ENCODE measurements around the gene NPVF.
A peak's percentile ranks its signal among the peaks of the same experiment; 100 is the strongest.

NPVF gene

DNA sequence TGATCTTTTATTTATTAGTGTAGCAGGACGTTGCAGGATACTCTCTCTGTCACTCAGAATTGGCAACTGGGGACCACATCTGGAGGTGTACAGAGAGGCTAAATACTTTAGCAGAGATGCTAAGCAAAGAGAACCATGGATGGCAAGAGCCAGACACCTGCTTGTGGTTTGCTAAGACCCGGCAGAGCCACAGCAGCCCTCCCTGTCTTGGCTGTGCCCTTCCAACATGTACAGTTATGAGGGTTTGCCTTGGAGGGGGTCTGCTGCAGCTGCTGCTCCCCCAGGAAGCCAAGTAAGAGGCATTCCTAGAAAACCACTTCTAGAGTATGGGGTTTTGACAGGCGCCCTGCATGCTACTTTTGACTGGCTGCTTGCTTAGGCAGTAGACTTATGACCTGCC is 5.1 kb downstream of the NPVF start:
- no peak for DNase-seq

DNA sequence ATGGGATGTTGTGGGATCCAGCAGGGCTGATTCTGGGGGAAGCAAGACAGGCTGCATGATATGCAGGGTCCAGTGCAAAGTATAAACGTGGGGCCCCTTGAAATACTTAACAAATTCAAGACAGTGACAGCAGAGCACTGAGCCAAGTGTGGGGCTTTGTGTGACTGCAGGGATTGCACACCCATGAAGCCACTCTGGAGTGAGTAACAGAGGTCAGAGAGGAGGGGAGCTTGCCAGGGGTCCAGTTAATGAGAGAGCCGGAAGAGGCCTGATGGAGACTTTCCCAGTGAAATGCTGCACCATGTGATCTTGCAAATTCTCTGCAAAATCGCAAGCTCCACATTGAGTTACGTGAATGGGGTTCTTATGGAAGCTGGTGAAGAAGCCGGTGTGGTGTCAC is 5.6 kb downstream of the NPVF start:
- DNase-seq: no peak

DNA sequence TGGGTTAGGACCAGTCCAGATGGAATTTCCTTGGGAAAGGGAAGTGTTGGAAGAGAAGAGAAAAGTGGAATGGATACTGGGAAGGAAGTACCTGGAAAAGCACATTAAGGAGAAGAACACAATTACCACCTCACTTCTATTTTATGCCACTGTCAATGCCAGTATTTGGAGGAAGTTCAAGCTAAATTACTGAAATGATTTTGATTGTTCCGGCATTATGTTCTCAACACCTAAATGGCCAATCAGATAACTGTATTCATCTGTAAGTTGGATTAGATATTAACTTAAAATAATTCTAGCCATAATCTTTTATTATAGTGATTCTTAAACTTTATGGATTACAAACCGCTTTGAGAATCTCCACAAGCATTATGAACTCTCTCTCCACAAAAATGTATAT is 7.3 kb downstream of the NPVF start:
- no peak for DNase-seq

DNA sequence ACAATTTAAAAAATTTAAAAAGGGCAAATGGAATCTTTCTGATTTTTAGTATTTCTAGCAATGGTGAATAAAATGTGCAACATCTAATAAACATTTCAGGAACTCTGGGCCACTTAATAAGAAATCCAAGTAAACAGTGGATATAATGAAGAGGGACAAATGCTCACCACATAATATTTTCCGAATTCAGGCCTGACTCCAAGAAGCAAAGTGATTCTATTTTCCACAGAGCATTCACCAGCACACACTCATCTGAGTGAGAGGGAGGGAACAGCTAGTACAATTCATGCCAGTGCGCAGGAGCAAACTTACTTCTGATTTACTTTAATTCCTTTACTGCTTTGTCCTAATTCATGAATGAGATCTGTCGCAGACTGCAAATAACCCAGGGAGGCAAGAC is 10.1 kb downstream of the NPVF start:
- no peak for DNase-seq

DNA sequence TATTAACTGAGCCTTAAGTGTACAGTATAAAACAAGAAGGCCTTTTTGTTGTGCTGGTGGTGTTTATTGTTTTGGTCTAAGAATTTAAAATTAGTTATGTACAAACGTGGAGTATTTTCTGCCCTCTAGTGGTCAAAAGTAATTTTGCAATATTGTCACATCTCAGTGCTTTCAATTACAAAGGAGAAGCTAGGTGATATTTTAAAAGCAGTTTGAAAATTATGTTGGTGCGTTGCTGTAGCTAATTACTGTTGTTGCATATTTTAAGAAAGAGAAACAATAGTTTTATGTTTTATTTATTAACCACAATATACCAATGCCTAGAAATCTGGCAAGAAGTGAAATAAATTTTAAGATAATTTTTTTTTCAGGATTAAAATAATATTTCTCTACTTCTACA is 11.4 kb downstream of the NPVF start:
- DNase-seq: peak; percentile 39 to 79

DNA sequence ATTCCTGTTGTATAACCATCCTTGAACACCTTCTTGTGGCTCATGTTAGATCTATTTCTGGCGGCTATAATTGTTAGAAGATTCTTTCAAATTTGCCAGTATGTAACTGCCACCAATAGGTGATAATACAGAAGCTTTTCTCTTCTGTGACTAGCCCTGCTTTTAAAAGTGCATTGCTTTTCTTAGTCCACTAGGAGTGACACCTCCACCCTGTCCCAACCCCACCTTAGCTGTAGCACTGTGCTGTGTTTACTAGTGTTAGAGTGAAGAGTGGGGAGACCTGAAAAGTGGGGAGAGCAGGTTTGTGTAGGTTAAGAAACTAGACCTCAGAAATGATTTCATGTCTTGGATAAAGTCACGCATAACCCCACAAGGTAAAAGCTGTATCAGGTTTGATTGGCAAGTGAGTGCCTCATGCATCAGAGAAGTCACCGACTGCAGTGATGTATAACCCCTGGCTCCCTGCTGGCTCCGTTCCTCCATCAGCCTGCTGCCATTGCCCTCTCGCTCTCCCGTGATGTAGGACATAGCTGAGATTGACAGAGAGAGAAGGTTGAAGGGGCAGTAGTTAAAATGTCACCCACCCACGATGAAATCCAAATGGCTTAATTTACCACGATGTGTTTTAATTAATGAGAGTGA is 12.5 kb downstream of the NPVF start:
- no peak for DNase-seq

DNA sequence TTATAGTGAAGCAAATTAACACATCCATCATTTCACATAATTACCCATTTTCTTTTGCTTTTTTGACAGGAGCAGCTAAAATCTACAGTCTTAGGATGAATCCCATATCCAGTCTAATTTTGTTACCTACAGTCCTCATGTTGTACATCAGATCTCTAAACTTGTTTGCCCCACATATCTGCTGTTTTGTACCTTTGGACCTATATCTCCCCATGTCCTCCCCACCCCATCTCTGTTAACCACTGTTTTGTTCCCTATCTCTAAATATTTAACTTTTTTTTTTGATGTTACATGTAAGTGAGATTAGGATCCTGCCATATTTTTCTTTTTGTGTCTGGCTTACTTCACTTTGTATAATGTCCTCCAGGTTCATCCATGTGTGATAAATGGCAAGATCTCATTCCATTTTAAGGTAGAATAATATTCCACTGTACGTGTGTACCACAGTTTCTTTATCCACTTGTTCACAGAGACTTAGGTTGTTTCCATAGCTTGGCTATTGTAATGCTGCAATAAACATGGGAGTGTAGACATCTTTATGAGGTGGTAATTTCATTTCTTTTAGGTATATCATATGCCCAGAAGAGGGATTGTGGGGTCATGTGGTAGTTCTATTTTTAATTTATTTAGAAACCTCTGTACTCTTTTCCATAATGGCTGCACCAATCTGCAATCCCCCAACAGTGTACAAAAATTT is 19.6 kb downstream of the NPVF start:
- DNase-seq: no peak

DNA sequence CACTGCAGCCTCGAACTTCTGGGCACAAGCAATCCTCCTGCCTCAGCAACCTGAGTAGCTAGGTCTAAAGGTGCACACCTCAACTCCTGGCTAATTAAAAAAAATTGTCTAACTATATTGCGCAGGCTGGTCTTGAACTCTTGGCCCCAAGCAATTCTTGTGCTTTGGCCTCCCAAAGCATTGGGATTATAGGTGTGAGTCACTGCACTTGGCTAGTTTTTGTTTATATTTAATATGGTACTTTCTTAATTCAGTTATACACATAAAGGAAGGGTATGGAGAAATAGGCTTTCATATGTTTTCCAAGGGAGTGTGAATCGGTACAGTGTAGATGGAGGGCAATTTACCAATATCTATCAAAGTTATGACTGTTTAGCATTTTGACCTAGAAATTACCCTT is 20.4 kb downstream of the NPVF start:
- no peak for DNase-seq

DNA sequence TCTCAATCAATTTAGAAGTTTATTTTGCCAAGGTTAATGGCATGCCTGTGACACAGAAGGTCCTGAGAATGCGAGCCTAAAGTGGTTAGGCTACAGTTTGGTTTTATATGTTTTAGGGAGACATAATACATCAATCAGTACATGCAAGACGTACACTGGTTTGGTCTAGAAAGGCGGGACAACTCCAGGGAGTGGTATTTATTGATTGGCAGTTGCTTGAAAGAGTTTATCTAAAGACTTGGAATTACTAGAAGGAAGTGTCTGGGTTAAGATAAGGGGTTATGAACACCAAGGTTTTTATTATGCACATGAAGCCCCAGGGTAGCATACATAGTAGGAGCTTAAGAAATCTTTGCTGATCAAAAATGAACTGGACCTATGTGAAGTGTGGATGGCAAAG is 21.5 kb downstream of the NPVF start:
- DNase-seq: no peak

DNA sequence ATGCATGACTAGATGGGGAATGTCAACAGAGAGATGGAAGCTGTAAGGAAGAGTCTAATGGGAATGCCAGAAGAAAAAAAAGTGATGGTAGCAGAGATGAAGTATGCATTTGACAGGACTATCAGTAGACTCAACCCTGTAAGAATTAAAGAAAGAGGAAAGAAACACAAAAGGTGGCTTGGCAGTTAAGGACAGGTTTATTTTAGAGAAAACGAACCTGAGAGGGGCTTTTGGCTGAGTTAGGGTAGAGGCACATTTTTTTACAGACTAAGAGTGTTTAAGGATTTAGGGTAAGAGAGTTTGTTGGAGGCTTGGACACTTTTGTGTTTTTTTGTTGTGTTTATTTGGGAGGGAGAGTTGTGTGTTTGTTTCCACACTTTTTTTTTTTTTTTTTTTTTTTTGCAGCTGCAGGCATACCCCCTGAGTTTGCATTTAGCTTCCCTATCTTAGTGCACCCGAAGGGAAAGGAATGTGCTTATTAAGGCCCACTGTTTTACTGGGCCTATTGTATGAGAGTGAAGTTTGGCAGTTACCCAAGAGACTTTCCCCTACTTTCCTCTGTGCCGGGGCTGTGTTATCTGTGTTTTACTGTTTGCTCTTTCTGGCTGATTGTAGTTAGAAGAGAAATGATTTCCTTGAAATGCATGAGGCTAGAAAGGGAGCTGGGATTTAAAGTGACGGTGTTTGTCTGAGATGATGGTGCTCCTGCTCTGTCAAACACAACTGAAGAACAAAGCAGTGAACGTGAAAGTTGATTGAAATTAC is 32.0 kb downstream of the NPVF start:
- DNase-seq: no peak

DNA sequence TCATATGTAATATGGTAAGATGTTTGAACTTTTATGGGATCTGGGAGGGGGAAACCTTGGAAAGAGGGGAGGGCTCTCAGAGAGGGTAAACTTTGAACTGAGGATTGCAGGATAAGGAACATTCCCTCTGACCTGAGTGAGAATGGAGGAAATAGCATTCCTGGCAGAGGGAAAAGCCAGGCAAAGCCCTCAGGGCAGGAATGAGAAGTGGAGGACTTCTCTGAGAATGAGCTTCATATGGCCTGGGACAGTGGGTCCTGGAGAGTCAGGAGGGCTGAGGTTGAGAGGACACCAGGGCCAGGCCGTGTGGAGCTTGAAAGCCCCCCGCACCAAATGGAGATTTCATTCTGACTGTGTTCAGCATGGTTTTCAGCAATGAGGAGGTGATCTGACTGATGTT is 34.2 kb downstream of the NPVF start:
- no peak for DNase-seq

DNA sequence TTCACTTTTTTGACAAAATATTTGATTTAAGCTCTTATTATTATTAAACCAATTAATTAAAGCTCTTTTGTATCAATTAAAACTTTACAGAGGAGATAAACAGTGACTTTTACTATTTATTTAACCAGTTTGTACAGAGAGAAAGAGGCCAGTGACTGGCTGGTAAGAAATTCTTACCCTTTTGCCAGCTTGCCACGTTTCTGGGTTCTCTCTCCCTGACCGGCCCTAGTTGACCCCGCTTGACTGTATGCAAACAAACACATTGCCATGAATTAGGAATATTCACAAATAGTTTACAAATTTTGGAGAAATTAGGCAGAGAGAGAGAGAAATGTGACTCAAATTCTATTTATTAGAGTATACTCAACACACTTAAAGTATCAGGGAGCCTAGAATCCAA is 36.2 kb downstream of the NPVF start:
- no peak for DNase-seq

DNA sequence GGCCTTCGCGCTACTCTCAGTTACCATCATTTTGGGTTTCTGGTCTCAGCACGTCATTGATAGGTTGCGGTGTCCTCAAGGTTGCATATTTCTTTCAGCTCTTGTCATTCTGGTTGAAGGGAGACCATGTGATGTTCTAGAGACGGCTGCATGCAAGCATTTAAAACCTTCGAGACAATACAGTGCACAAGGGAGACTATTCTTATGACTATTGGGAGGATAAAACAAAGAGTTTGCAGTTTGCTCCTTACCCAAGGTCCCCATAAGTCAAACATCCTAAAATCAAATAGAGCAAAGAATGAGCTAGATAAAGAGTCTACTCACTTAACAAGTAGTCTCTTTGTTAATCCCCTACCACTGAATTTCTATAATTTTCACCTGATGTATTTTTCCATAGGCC is 39.1 kb downstream of the NPVF start:
- no peak for DNase-seq

DNA sequence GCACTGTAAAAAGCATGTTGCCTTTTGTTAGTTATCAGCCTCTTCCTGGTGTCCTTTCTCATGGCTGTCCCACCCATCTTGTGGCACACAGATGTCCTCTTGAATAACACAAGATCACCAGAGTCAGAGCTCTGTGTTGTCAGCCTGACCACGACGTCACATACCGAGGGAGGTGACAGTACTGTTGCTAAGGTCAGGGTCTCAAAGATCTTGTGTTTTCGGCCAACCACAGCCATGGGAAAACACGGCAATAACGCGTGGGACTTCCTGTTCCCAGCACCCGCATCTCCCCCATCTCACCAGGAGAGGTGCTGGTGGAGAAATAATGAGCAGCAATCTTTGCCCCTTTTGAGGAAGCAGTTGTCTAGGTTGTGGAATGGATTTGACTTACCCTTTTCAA is 40.4 kb downstream of the NPVF start:
- no peak for DNase-seq

DNA sequence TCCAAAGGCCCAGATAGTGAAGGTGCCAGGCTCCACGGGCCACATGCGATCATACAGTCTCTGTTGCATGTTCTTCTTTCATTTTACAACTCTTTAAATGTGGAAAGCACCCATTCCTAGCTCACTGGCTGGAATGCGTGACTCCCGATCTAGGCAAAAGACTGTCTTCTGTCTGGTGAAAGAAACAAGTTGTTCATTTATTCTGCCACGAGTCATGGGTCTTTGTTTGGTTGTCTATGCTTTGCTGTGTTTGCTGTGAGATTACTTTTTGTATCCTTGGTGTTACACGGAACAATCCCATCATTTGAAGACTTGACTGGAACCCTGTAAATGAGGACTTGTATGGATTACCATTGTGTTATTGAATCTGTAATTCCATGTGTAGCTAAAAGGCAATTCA is 41.9 kb downstream of the NPVF start:
- DNase-seq: no peak

DNA sequence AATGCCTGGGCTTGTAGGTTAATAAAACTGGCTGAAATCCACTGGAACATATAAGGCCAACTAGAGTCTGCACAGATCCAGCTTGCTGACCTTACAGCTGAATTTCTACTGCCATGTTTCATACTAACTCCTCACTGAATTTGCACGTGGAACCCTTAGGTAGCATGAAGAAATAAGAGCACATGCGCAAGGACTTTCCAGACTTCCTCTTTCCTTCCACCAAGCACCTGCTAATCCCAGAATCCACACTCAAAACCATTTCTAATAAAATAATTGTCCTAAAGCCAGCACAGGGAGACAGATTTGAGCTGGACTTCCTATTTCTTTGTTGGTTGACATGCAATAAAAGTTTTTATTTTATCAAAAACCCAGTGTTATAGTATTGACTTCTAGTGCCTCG is 46.8 kb downstream of the NPVF start:
- DNase-seq: no peak

DNA sequence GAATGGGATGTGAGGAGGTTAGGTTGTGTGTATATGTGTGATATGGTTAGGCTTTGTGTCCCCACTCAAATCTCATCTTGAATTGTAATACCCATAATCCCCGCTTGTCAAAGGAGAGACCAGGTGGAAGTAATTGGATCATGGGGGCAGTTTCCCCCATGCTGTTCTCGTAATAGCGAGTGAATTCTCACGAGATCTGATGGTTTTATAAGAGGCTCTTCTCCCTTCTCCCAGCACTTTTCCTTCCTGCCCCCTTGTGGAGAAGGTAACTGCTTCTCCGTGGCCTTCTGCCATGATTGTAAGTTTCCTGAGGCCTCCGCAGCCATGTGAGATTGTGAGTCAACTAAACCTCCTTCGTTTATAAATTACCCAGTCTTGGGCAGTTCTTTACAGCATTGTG is 47.3 kb downstream of the NPVF start:
- DNase-seq: no peak

DNA sequence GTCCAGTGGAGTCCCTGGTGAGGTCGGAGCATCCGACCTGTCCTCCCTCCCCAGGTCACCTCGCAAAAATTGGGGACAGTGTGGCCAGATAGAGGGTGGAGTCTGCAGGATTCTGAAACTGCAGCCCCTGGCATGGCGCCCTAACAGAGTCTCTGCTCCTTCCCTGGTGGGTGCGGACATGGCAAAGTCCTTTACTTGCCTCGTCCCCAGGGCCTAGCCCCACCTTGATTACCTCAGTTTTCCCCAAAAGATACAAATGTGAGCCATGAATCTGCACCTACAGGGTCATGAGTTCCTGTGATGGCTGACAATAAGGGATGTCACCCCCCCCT is 47.7 kb downstream of the NPVF start:
- no peak for DNase-seq

DNA sequence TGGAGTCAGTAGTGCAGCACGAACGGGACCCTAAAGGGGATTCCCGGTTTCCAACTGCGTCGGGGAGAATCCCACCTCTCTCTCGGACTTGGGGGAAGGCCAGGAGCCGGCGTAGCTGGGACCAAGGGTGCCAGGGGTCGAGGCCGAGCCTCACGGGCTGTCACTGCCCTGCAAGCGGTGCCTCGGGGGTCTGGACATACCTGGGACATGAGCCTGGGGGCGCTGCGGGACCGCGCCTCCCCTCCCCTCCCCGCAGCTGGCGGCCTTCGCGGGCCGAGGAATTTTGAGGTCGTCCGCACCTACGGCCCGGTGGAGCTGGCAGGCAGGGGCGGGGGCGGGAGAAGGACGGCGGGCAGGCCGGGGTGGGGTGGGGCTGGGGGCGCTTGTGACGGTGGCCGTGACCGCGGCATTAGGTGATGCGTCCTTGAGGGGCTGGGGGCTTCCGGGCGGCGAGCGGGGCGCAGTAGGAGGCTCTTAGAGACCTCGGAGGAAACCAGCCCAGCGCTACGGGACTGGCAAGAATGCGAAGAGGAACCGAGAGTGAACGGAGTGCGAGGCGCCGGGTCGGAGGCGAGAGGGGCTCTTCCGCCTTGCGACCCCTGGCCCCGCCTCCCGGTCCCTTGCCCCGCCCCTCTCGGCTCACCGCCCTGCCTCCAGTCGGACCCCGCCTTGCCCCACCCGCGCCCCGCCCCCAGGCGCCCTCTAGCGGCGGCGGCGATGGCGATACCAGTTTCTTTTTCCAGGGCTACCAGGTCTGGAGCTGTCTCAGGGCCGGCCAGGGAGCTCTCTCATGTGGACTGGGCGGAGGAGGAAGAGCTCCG is 48.3 kb downstream of the NPVF start:
- peak; percentile 66 to 91 for DNase-seq

DNA sequence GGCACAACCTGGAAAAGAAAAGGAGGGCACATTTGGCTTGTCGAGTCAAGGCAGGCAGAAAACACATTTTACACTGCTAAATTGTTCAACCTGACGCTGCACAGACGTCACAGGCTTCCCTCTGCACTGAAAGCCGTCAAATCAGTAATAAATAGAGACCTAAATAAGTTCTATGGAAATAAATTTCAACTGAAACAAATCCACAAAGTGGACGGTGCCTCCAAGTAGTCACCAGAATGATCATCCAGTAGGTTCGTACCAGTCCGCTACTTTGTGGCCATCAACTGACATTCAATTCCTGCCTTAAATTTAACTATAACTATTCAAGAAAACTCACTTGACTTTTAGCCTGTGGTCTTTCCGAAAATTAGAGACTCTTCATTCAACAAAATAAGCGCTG is 49.0 kb downstream of the NPVF start:
- DNase-seq: no peak
